ENCODE results near the gene ZNF507.
"Not testable (repeated sequence)": the region's sequence is repeated elsewhere in the genome, so short reads cannot be mapped to it uniquely, and the experiment has no call there.

The ZNF507 gene

DNA sequence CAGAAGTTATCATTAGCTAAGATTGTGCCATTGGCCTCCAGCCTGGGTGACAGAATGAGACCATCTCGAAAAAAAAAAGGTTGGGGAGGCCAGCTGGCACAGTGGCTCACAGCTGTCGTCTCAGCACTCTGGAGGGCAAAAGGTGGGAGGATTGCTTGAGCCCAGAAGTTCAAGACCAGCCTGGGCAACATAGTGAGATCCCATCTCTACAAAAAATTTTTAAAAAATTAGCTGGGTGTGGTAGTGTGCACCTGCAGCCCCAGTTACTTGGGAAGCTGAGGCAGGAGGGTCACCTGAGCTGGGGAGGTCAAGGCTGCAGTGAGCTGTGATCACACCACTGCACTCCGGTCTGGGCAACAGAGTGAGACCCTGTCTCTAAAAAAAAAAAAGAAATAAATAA, 78.5 kb downstream of the ZNF507 start:
- DNase-seq, H3K9me3 Mint-ChIP-seq, H3K27ac Mint-ChIP-seq, H3K4me3 Mint-ChIP-seq, H3K27me3 Mint-ChIP-seq, CTCF ChIA-PET, H3K36me3 Mint-ChIP-seq: not testable (repeated sequence)
- peaks cover 14% of the 10 kb centered on the region for H3K4me1 Mint-ChIP-seq

GRCh38 chr19:32427536-32427935, 82.1 kb downstream of the ZNF507 start:
- H3K9me3 Mint-ChIP-seq: no peaks in the 10 kb centered on the region
- peaks cover 2% of the 10 kb centered on the region for H3K36me3 Mint-ChIP-seq
- H3K4me3 Mint-ChIP-seq: no peak overlapping the region
- CTCF ChIA-PET: no interaction called here
- H3K27me3 Mint-ChIP-seq: no peaks in the 10 kb centered on the region
- H3K4me1 Mint-ChIP-seq: peaks cover 3% of the 10 kb centered on the region
- no peak for DNase-seq
- no peak overlapping the region for H3K27ac Mint-ChIP-seq

DNA sequence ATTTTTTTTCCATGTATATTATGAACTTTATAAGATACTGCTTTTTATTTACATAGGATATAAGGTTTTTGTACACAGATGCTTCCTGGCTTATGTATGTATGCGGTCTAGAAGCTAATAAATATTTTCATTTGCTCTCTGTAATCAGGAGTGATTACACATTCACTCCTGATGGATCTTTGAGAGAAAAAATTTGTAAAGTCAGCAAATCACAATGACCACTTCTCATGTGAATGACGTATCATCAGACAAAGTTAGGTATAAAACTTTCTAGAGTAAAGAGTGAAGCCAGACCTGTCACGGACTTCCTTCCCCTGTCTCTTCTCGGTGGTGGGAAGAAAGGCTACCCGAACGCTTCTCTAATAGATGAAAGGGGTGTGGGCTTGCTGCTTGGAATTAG, 91.3 kb downstream of the ZNF507 start:
- Mint-ChIP-seq H3K27ac (no peak overlapping the region), H3K27me3 (no peaks in the 10 kb centered on the region), H3K4me3 (no peak overlapping the region), H3K9me3 (no peaks in the 10 kb centered on the region), H3K4me1 (no peaks in the 10 kb centered on the region), H3K36me3 (no peaks in the 10 kb centered on the region)
- no peak for DNase-seq
- CTCF ChIA-PET: no interaction called here

- CTCF ChIA-PET: no interaction called here
- no peak for DNase-seq
- H3K36me3 Mint-ChIP-seq: no peaks in the 10 kb centered on the region
- no peaks in the 10 kb centered on the region for H3K27me3 Mint-ChIP-seq
- no peaks in the 10 kb centered on the region for H3K9me3 Mint-ChIP-seq
- no peak overlapping the region for H3K27ac Mint-ChIP-seq
- H3K4me1 Mint-ChIP-seq: no peaks in the 10 kb centered on the region
- H3K4me3 Mint-ChIP-seq: no peak overlapping the region
Measured at GRCh38 chr19:32437096-32437495, 91.7 kb downstream of the ZNF507 start.
